B cell (primary cell): Measurements from ENCODE around the gene LRRC74A. TPM values are rescaled to one million over a fixed set of nuclear protein-coding genes. Genes with fewer than 3 reads are reported as not detected.

ENCODE experiments used
- ATAC-seq: fragments of 200-7000 bp; cut with Tn5 transposase; one replicate; pipeline ENCODE4 v1.10.0; 2021; ENCODE audit warnings: low read depth, mild to moderate bottlenecking, moderate number of reproducible peaks, moderate library complexity
- CTCF ChIA-PET: fragments of 350-600 bp; sonication (Branson Sonifier 250); formaldehyde crosslinking; loops from one replicate; lab custom pipeline; 2021; ENCODE audit warnings: antibody characterized with exemption, inconsistent platforms; lab: Charles Lee
- POLR2A ChIA-PET: fragments of 350-600 bp; sonication (Branson Sonifier 250); formaldehyde crosslinking; loops from one replicate; lab custom pipeline; 2021; ENCODE audit warnings: antibody characterized with exemption; lab: Charles Lee
- DNase-seq: peaks from one replicate; pipeline ENCODE4 v3.0.0; 2013
- H2AFZ ChIP-seq: 2 replicates; pipeline ENCODE4 v1.6.1; 2012; ENCODE audit warnings: mild to moderate bottlenecking, low read depth, low read length; ENCODE audit not compliant: insufficient read depth, poor library complexity, severe bottlenecking
- H3K27ac ChIP-seq, 2 donors: 1 replicate in 1 of 2; 2 replicates in 1 of 2; pipeline ENCODE4 v1.5.1; 2012 to 2013; ENCODE audit warnings: low read length in 2 of 2, mild to moderate bottlenecking in 2 of 2, moderate library complexity in 1 of 2
- H3K27me3 ChIP-seq, 4 experiments: fragments of 200-600 bp in 1 of 4; sonication (generic) in 1 of 4; replicated peaks in 1 of 4; 1 replicate in 2 of 4; 2 replicates in 2 of 4; pipeline versions ENCODE4 v1.6.1 to v1.7.0; 2013 to 2016; ENCODE audit warnings: low read length in 3 of 4, mild to moderate bottlenecking in 2 of 4, mixed read lengths in 1 of 4, moderate library complexity in 1 of 4; ENCODE audit not compliant: insufficient read depth in 4 of 4, control insufficient read depth in 3 of 4; ENCODE audit errors: control extremely low read depth in 1 of 4
- H3K36me3 ChIP-seq, 2 experiments: replicated peaks in 1 of 2; 1 replicate in 1 of 2; 2 replicates in 1 of 2; pipeline versions ENCODE4 v1.6.1 to v1.7.1; 2013; ENCODE audit warnings: low read length in 1 of 2; ENCODE audit not compliant: insufficient read depth in 2 of 2, control insufficient read depth in 1 of 2; ENCODE audit errors: control extremely low read depth in 1 of 2, extremely low read depth in 1 of 2
- H3K4me1 ChIP-seq, 2 donors: fragments of 200-600 bp in 1 of 2; sonication (generic) in 1 of 2; 1 replicate in 1 of 2; 2 replicates in 1 of 2; pipeline versions ENCODE4 v1.5.1 to v1.6.1; 2013 to 2017; ENCODE audit warnings: low read length in 2 of 2; ENCODE audit not compliant: control insufficient read depth in 2 of 2, insufficient read depth in 2 of 2
- H3K4me2 ChIP-seq: replicated peaks from 2 replicates; pipeline ENCODE3; 2012; ENCODE audit warnings: mild to moderate bottlenecking, low read depth, low read length; ENCODE audit not compliant: poor library complexity, severe bottlenecking
- H3K4me3 ChIP-seq, 5 experiments: fragments of 200-600 bp in 1 of 5; sonication (generic) in 1 of 5; 1 replicate in 3 of 5; 2 replicates in 2 of 5; pipeline versions ENCODE4 v1.5.1 to v1.7.0; 2011 to 2016; ENCODE audit warnings: low read length in 4 of 5, mild to moderate bottlenecking in 4 of 5, low read depth in 2 of 5, control low read depth in 1 of 5, moderate library complexity in 1 of 5; ENCODE audit not compliant: insufficient read depth in 1 of 5; ENCODE audit errors: control extremely low read depth in 1 of 5, extremely low read depth in 1 of 5
- H3K79me2 ChIP-seq: fragments of 200-600 bp; sonication (generic); one replicate; pipeline ENCODE4 v1.6.0; 2016; ENCODE audit warnings: low read length; ENCODE audit not compliant: control insufficient read depth, insufficient read depth
- H3K9ac ChIP-seq: fragments of 200-600 bp; sonication (generic); 2 replicates; pipeline ENCODE4 v1.6.1; 2017; ENCODE audit warnings: mild to moderate bottlenecking, low read length, moderate library complexity
- H3K9me3 ChIP-seq, 3 donors: one replicate each; pipeline versions ENCODE4 v1.6.1 to v1.7.1; 2013; ENCODE audit warnings: low read length in 2 of 3; ENCODE audit not compliant: control insufficient read depth in 2 of 3, insufficient read depth in 1 of 3; ENCODE audit errors: control extremely low read depth in 1 of 3
- H4K20me1 ChIP-seq: 2 replicates; pipeline ENCODE4 v1.6.0; 2012; ENCODE audit warnings: mild to moderate bottlenecking, low read length; ENCODE audit not compliant: insufficient read depth, control insufficient read depth, poor library complexity, severe bottlenecking
- H3K27ac Mint-ChIP-seq: one replicate; pipeline ENCODE4 v1.8.0; 2021; ENCODE audit warnings: mixed read lengths
- H3K27me3 Mint-ChIP-seq: one replicate; pipeline ENCODE4 v1.8.0; 2021; ENCODE audit warnings: mixed read lengths
- H3K4me1 Mint-ChIP-seq: one replicate; pipeline ENCODE4 v1.8.0; 2021; ENCODE audit warnings: mixed read lengths
- H3K4me3 Mint-ChIP-seq: one replicate; pipeline ENCODE4 v1.8.0; 2021; ENCODE audit warnings: mixed read lengths
- H3K9me3 Mint-ChIP-seq: one replicate; pipeline ENCODE4 v1.8.0; 2022; ENCODE audit warnings: mixed read lengths; ENCODE audit not compliant: insufficient read depth
- CTCF ChIP-seq: fragments of 200-600 bp; IDR thresholded peaks from one replicate; pipeline ENCODE4 v1.8.0; 2022; ENCODE audit warnings: antibody characterized with exemption, mild to moderate bottlenecking
- EZH2 ChIP-seq: IDR thresholded peaks from 2 replicates; pipeline ENCODE4 v1.6.1; 2012; ENCODE audit warnings: borderline replicate concordance, low read depth, mild to moderate bottlenecking, moderate library complexity, low read length; ENCODE audit not compliant: insufficient read depth, poor library complexity, severe bottlenecking
- WGBS: methylation state at CpG from one replicate; pipeline ENCODE4 v1.1.5; 2013; ENCODE audit warnings: missing lambda C conversion rate; ENCODE audit not compliant: insufficient coverage; 5-methylcytosine and 5-hydroxymethylcytosine counted together
- intact Hi-C: fragments of 100-400 bp; cut with micrococcal nuclease; formaldehyde crosslinking; loops from one replicate; pipeline ENCODE4 v1.10.0; 2022
- polyA plus RNA-seq: library from polyadenylated mRNA; depleted of rRNA; stranded (reverse); fragments of >200 nt; gene quantifications from 2 replicates; pipeline ENCODE4 v1.2.3, GENCODE V29; 2012
- total RNA-seq, 2 donors: library from RNA; stranded (reverse); fragments of 120-200 nt in 1 of 2; gene quantifications; 1 replicate in 1 of 2; 2 replicates in 1 of 2; pipeline versions ENCODE4 v1.2.3 to v1.2.4, GENCODE V29; 2013 to 2022

The LRRC74A gene
- total and polyA plus RNA-seq, 2 donors (not counting 1 experiment from before 2014, with no cell fraction given), result not detected

DNA sequence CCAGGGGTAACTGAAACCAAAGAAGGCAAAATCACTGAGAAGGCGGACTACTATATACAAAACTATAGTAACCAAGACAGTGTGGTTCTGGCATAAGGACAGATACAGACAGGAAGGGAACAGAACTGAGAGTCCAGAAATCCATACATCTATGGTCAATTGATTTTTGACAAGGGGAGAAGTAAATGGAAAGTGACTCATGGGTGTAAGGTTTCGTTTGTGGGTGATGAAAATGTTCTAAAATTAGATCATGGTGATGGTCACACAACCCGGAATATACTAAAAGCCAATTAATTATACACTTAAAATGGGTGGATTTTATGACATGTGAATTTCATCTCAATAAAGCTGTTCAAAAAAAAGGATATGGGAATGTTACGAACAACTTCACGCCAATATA is 32.3 kb upstream of the LRRC74A start:
- no peaks in the 10 kb centered on the region for H3K9me3 ChIP-seq
- no peak for TF ChIP-seq CTCF
- no peak for TF ChIP-seq EZH2
- Mint-ChIP-seq H3K9me3 (no peaks in the 10 kb centered on the region), H3K4me3 (no peak overlapping the region), H3K27ac (no peak overlapping the region), H3K27me3 (no peaks in the 10 kb centered on the region), H3K4me1 (no peaks in the 10 kb centered on the region)
- H3K4me1 ChIP-seq, result no peaks in the 10 kb centered on the region
- H4K20me1 ChIP-seq, result no peaks in the 10 kb centered on the region
- peaks cover 6 to 40% of the 10 kb centered on the region in 2 experiments for H3K36me3 ChIP-seq
- ATAC-seq, result no peak
- H3K9ac ChIP-seq, result no peak overlapping the region
- no peak overlapping the region for H3K4me2 ChIP-seq
- ChIA-PET CTCF (no interaction called here), POLR2A (no interaction called here)
- no peak for DNase-seq
- H3K4me3 ChIP-seq, result no peak overlapping the region
- no peak overlapping the region for H2AFZ ChIP-seq
- H3K27ac ChIP-seq, result no peak overlapping the region
- intact Hi-C loops, result no loop called here
- no peaks in the 10 kb centered on the region for H3K79me2 ChIP-seq
- no peaks in the 10 kb centered on the region for H3K27me3 ChIP-seq
- WGBS, result 100% methylated on average over 2 of the region's 5 CpGs

- H3K79me2 ChIP-seq, result peaks cover 31% of the 10 kb centered on the region
- H3K4me3 ChIP-seq, result no peak overlapping the region
- intact Hi-C loops, result no loop called here
- H3K4me1 ChIP-seq, result peaks cover 10% of the 10 kb centered on the region in 2 donors
- no peak overlapping the region for H3K27ac ChIP-seq
- Mint-ChIP-seq H3K9me3 (no peaks in the 10 kb centered on the region), H3K4me1 (peaks cover 10% of the 10 kb centered on the region), H3K27me3 (no peaks in the 10 kb centered on the region), H3K27ac (no peak overlapping the region), H3K4me3 (no peak overlapping the region)
- H2AFZ ChIP-seq, result no peak overlapping the region
- H4K20me1 ChIP-seq, result peaks cover 10% of the 10 kb centered on the region
- no peaks in the 10 kb centered on the region for H3K9me3 ChIP-seq
- no peak for DNase-seq
- TF ChIP-seq EZH2 (no peak), CTCF (no peak)
- H3K9ac ChIP-seq, result no peak overlapping the region
- H3K27me3 ChIP-seq, result no peaks in the 10 kb centered on the region
- no peak overlapping the region for H3K4me2 ChIP-seq
- WGBS, result 99% methylated on average over 12 of the region's 12 CpGs
- ATAC-seq, result no peak
- H3K36me3 ChIP-seq, result peaks cover 2 to 63% of the 10 kb centered on the region in 2 experiments
- ChIA-PET POLR2A (no interaction called here), CTCF (interaction anchor here (0.5 to 0.8 kb wide), 2 partner anchors 264 to 791 kb away, joined by 3 to 4 read pairs; no protein-coding TSS in a partner anchor)
Measured at GRCh38 chr14:76806446-76806845, 19.8 kb upstream of the LRRC74A start.
